HepG2 (cell line): ENCODE results near the gene HARS2. TPM values are rescaled to one million over a fixed set of nuclear protein-coding genes. Genes with fewer than 3 reads are reported as not detected.
A peak's percentile ranks its signal among the peaks of the same experiment; 100 is the strongest.

ENCODE experiments used
- MTF2 ChIP-seq: sonication (generic); formaldehyde crosslinking; IDR thresholded peaks from 2 replicates; pipeline ENCODE4 v1.5.0; 2020; ENCODE audit warnings: missing genetic modification reagents, borderline replicate concordance
- NFIB ChIP-seq: sonication (generic); formaldehyde crosslinking; IDR thresholded peaks from 2 replicates; pipeline ENCODE4 v1.9.0; 2021; ENCODE audit warnings: missing genetic modification reagents, mild to moderate bottlenecking, borderline replicate concordance
- RAD21 ChIP-seq: fragments of 450-650 bp; formaldehyde crosslinking; IDR thresholded peaks from 2 replicates; pipeline ENCODE4 v1.5.0; 2020; ENCODE audit warnings: mild to moderate bottlenecking
- RFX5 ChIP-seq: IDR thresholded peaks from 2 replicates; pipeline ENCODE4 v1.6.1; 2011; ENCODE audit warnings: low read depth, low read length, improper control_type of control experiment
- SIX4 ChIP-seq: sonication (generic); formaldehyde crosslinking; IDR thresholded peaks from 2 replicates; pipeline ENCODE4 v1.4.0; 2020; ENCODE audit warnings: missing genetic modification reagents
- STAG1 ChIP-seq: sonication (generic); formaldehyde crosslinking; IDR thresholded peaks from 2 replicates; pipeline ENCODE4 v1.4.0; 2020; ENCODE audit warnings: missing genetic modification reagents
- TBX3 ChIP-seq: fragments of 450-650 bp; IDR thresholded peaks from 2 replicates; pipeline ENCODE4 v1.6.1; 2017; ENCODE audit warnings: antibody characterized with exemption, mild to moderate bottlenecking, inconsistent platforms, borderline replicate concordance
- TOE1 ChIP-seq: sonication (generic); formaldehyde crosslinking; IDR thresholded peaks from 2 replicates; pipeline ENCODE4 v1.4.0; 2020; ENCODE audit warnings: mild to moderate bottlenecking, missing genetic modification reagents
- TOPORS ChIP-seq: sonication (generic); formaldehyde crosslinking; IDR thresholded peaks from 2 replicates; pipeline ENCODE4 v1.8.0; 2023; ENCODE audit warnings: mild to moderate bottlenecking, missing genetic modification reagents
- ZBTB20 ChIP-seq: sonication (generic); formaldehyde crosslinking; IDR thresholded peaks from 2 replicates; pipeline ENCODE4 v1.8.1; 2023; ENCODE audit warnings: missing genetic modification reagents, low read depth, mild to moderate bottlenecking, borderline replicate concordance
- ZNF546 ChIP-seq: sonication (generic); formaldehyde crosslinking; conservative IDR thresholded peaks from 2 replicates; pipeline ENCODE4 v1.8.1; 2023; ENCODE audit warnings: mild to moderate bottlenecking, missing genetic modification reagents
- ZNF564 ChIP-seq: sonication (generic); formaldehyde crosslinking; IDR thresholded peaks from 2 replicates; pipeline ENCODE4 v1.8.1; 2023; ENCODE audit warnings: mild to moderate bottlenecking, missing genetic modification reagents
- polyA plus RNA-seq, 8 experiments: library from polyadenylated mRNA; depleted of rRNA in 3 of 8; stranded (reverse) in 7 of 8; unstranded in 1 of 8; fragments of >200 nt; fragmentation: Illumina TruSeq in 4 of 8; extraction: Trizol in 4 of 8; gene quantifications; 2 replicates each; pipeline versions ENCODE4 v1.2.1 to v1.2.3, GENCODE V29; 2011 to 2016; ENCODE audit warnings: low read depth in 4 of 8, missing spikeins in 1 of 8, mixed read lengths in 1 of 8; ENCODE audit not compliant: insufficient read depth in 1 of 8
- total RNA-seq, 5 experiments: library from RNA; depleted of rRNA; stranded (reverse); fragments of >200 nt; fragmentation: Illumina TruSeq; extraction: Trizol; gene quantifications; 2 replicates each; pipeline ENCODE4 v1.2.3, GENCODE V29; 2016; ENCODE audit warnings: low read depth in 1 of 5
- TF ChIP-seq, protein P1 (sequence below): sonication (generic); formaldehyde crosslinking; IDR thresholded peaks from 2 replicates; pipeline ENCODE4 v1.8.1; 2022; ENCODE audit warnings: mild to moderate bottlenecking, missing genetic modification reagents
- TF ChIP-seq, protein P2 (sequence below): sonication (generic); formaldehyde crosslinking; IDR thresholded peaks from 2 replicates; pipeline ENCODE4 v1.4.0; 2020; ENCODE audit warnings: missing genetic modification reagents
- TF ChIP-seq, protein P3 (sequence below): sonication (generic); formaldehyde crosslinking; IDR thresholded peaks from 2 replicates; pipeline ENCODE4 v1.5.1; 2020; ENCODE audit warnings: missing genetic modification reagents, mild to moderate bottlenecking, borderline replicate concordance
- TF ChIP-seq, protein P4 (sequence below): conservative IDR thresholded peaks from 2 replicates; pipeline ENCODE4 v1.6.1; 2018; ENCODE audit warnings: missing genetic modification reagents
- TF ChIP-seq, protein P5 (sequence below): sonication (generic); formaldehyde crosslinking; IDR thresholded peaks from 2 replicates; pipeline ENCODE4 v1.5.0; 2020; ENCODE audit warnings: missing genetic modification reagents
- TF ChIP-seq, protein P6 (sequence below): sonication (generic); formaldehyde crosslinking; conservative IDR thresholded peaks from 2 replicates; pipeline ENCODE4 v1.8.0; 2022; ENCODE audit warnings: missing genetic modification reagents
- TF ChIP-seq, protein P7 (sequence below): IDR thresholded peaks from 2 replicates; pipeline ENCODE4 v1.6.1; 2012; ENCODE audit warnings: inconsistent platforms

The HARS2 gene
- total and polyA plus RNA-seq, 2 of the 13 experiments (the other 11 are each of a cell fraction or from before 2014, with no cell fraction given) = 17.9 to 25.8 TPM

DNA sequence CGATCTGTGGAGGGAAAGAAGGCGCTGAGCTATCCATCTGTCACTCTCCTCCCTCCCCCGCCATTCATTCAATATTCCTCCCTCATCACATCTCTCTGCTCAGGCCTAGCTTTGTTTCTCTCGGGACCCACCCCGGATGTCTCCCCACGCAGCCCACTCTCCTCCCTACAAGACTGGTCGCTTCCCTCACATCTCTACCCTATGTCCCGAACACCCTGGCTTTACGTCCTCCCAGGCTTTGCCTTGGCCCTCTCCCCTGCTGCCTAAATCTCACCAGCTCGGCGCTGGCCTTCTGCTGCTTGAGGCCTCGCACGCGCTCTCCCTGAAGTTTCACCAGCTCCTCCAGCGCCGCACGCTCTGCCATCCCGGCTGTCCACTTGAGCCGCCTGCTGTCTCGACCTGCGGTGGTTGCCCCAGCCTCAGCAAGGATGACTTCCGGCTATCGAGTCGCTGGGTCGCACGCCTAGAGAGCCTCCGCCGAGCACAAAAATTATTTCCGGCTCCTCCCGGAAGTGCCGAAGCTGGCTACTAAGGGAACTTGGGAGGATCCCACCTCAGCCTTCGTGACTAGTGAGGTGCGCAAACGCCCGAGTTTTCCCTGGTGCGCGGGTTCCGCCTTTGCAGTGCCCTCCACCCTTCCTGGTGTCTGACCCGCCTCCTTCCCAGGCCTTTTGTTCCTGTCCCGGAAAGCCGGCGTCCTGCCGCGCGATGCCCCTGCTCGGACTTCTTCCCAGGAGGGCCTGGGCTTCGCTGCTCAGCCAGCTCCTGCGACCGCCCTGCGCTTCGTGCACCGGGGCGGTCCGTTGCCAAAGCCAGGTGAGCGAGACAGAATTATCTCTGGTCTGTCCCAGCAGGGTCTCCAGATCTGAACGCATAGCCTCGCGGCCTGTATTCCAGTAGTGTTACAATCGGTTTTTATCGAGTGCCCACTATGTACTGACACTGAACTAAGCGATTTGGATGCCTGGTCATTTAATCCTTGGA, at the start of gene HARS2, which contains the start of gene HARS1 (continued):
- TF ChIP-seq, protein P1, sequence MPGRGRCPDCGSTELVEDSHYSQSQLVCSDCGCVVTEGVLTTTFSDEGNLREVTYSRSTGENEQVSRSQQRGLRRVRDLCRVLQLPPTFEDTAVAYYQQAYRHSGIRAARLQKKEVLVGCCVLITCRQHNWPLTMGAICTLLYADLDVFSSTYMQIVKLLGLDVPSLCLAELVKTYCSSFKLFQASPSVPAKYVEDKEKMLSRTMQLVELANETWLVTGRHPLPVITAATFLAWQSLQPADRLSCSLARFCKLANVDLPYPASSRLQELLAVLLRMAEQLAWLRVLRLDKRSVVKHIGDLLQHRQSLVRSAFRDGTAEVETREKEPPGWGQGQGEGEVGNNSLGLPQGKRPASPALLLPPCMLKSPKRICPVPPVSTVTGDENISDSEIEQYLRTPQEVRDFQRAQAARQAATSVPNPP (CRISPR knock-in tag) = peak; percentile 81; the same call in 1 of the 2 replicates
- TF ChIP-seq TBX3 = no peak
- TF ChIP-seq, protein P2, sequence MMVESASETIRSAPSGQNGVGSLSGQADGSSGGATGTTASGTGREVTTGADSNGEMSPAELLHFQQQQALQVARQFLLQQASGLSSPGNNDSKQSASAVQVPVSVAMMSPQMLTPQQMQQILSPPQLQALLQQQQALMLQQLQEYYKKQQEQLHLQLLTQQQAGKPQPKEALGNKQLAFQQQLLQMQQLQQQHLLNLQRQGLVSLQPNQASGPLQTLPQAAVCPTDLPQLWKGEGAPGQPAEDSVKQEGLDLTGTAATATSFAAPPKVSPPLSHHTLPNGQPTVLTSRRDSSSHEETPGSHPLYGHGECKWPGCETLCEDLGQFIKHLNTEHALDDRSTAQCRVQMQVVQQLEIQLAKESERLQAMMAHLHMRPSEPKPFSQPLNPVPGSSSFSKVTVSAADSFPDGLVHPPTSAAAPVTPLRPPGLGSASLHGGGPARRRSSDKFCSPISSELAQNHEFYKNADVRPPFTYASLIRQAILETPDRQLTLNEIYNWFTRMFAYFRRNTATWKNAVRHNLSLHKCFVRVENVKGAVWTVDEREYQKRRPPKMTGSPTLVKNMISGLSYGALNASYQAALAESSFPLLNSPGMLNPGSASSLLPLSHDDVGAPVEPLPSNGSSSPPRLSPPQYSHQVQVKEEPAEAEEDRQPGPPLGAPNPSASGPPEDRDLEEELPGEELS = peak; percentile 58; the same call in 1 of the 2 replicates
- TF ChIP-seq NFIB = no peak
- peak; percentile 39 for TF ChIP-seq STAG1
- TF ChIP-seq, protein P3, sequence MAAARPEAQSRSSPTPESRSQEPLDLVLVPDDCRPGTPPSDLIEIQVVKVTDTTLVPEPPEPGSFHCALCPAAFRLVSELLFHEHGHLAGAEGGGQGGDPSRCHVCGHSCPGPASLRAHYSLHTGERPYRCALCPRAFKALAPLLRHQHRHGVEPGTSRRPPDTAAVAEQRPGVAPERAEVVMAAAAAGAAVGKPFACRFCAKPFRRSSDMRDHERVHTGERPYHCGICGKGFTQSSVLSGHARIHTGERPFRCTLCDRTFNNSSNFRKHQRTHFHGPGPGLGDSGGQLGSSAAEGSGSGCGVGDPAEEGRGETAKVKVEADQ (CRISPR knock-in tag) = 0 out of 2 replicates have a peak, but pooled peaks have one; percentile 9
- no peak for TF ChIP-seq ZNF546 (CRISPR knock-in tag)
- TF ChIP-seq RAD21 (CRISPR knock-in tag) = no peak
- TF ChIP-seq, protein P4, sequence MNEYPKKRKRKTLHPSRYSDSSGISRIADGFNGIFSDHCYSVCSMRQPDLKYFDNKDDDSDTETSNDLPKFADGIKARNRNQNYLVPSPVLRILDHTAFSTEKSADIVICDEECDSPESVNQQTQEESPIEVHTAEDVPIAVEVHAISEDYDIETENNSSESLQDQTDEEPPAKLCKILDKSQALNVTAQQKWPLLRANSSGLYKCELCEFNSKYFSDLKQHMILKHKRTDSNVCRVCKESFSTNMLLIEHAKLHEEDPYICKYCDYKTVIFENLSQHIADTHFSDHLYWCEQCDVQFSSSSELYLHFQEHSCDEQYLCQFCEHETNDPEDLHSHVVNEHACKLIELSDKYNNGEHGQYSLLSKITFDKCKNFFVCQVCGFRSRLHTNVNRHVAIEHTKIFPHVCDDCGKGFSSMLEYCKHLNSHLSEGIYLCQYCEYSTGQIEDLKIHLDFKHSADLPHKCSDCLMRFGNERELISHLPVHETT (CRISPR knock-in tag) = peak; percentile 70; the same call in 1 of the 2 replicates
- TF ChIP-seq TOPORS (CRISPR knock-in tag) = no peak
- TF ChIP-seq, protein P5, sequence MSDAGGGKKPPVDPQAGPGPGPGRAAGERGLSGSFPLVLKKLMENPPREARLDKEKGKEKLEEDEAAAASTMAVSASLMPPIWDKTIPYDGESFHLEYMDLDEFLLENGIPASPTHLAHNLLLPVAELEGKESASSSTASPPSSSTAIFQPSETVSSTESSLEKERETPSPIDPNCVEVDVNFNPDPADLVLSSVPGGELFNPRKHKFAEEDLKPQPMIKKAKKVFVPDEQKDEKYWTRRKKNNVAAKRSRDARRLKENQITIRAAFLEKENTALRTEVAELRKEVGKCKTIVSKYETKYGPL = peak; percentile 29; the same call in 1 of the 2 replicates
- TF ChIP-seq, protein P6, sequence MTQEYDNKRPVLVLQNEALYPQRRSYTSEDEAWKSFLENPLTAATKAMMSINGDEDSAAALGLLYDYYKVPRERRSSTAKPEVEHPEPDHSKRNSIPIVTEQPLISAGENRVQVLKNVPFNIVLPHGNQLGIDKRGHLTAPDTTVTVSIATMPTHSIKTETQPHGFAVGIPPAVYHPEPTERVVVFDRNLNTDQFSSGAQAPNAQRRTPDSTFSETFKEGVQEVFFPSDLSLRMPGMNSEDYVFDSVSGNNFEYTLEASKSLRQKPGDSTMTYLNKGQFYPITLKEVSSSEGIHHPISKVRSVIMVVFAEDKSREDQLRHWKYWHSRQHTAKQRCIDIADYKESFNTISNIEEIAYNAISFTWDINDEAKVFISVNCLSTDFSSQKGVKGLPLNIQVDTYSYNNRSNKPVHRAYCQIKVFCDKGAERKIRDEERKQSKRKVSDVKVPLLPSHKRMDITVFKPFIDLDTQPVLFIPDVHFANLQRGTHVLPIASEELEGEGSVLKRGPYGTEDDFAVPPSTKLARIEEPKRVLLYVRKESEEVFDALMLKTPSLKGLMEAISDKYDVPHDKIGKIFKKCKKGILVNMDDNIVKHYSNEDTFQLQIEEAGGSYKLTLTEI = no peak
- TF ChIP-seq ZNF564 = no peak
- TF ChIP-seq, protein P7, sequence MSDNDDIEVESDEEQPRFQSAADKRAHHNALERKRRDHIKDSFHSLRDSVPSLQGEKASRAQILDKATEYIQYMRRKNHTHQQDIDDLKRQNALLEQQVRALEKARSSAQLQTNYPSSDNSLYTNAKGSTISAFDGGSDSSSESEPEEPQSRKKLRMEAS = peak; percentile 85
- no peak for TF ChIP-seq MTF2 (CRISPR knock-in tag)
- no peak; the same call in 1 of the 2 replicates for TF ChIP-seq TOE1 (CRISPR knock-in tag)
- no peak for TF ChIP-seq SIX4 (CRISPR knock-in tag)
- peak; percentile 9; the same call in 1 of the 2 replicates for TF ChIP-seq RFX5
- no peak; the same call in 1 of the 2 replicates for TF ChIP-seq ZBTB20 (CRISPR knock-in tag)
